Calu3 (cell line): ENCODE measurements around the gene DRD2. TPM values are rescaled to one million over a fixed set of nuclear protein-coding genes. Genes with fewer than 3 reads are reported as not detected.

Source experiments
- BruUV-seq: library from RNA; stranded (reverse); fragments of 400-500 nt; replicated peaks from 2 replicates; lab custom pipeline; 2021; lab: Mats Ljungman, UMichigan
- CTCF ChIA-PET: fragments of 300-600 bp; sonication (Branson Sonifier 250); formaldehyde crosslinking; loops from one replicate; lab custom pipeline; 2022; ENCODE audit warnings: antibody characterized with exemption; lab: Charles Lee
- DNase-seq: peaks from one replicate; pipeline ENCODE4 v3.0.0; 2022
- H3K27ac Mint-ChIP-seq: one replicate; pipeline ENCODE4 v1.8.0; 2022; ENCODE audit warnings: mixed read lengths; ENCODE audit not compliant: unreplicated experiment
- H3K27me3 Mint-ChIP-seq: one replicate; pipeline ENCODE4 v1.8.0; 2022; ENCODE audit warnings: mixed read lengths; ENCODE audit not compliant: unreplicated experiment
- H3K36me3 Mint-ChIP-seq: one replicate; pipeline ENCODE4 v1.8.0; 2022; ENCODE audit warnings: mild to moderate bottlenecking, moderate library complexity, mixed read lengths; ENCODE audit not compliant: insufficient read depth, unreplicated experiment
- H3K4me1 Mint-ChIP-seq: one replicate; pipeline ENCODE4 v1.8.0; 2022; ENCODE audit warnings: mild to moderate bottlenecking, low read depth, mixed read lengths; ENCODE audit not compliant: unreplicated experiment
- H3K4me3 Mint-ChIP-seq: one replicate; pipeline ENCODE4 v1.8.0; 2022; ENCODE audit warnings: mild to moderate bottlenecking, low read depth, moderate library complexity, mixed read lengths; ENCODE audit not compliant: unreplicated experiment
- H3K9me3 Mint-ChIP-seq: one replicate; pipeline ENCODE4 v1.8.0; 2022; ENCODE audit warnings: low read depth, mixed read lengths; ENCODE audit not compliant: unreplicated experiment
- intact Hi-C: fragments of 100-400 bp; cut with micrococcal nuclease; formaldehyde crosslinking; loops from one replicate; pipeline ENCODE4 v1.10.0; 2022; ENCODE audit not compliant: unreplicated experiment
- total RNA-seq: library from RNA; stranded (reverse); gene quantifications from 2 replicates; pipeline ENCODE4 v1.2.3, GENCODE V29; 2022
- TF ChIP-seq, protein P1 (sequence below): fragments of 200-600 bp; IDR thresholded peaks from one replicate; pipeline ENCODE4 v1.8.0; 2022; ENCODE audit warnings: antibody characterized with exemption; ENCODE audit not compliant: unreplicated experiment

Gene DRD2
- total RNA-seq, 1 experiment from 2014 or later: 0.45 TPM

DNA sequence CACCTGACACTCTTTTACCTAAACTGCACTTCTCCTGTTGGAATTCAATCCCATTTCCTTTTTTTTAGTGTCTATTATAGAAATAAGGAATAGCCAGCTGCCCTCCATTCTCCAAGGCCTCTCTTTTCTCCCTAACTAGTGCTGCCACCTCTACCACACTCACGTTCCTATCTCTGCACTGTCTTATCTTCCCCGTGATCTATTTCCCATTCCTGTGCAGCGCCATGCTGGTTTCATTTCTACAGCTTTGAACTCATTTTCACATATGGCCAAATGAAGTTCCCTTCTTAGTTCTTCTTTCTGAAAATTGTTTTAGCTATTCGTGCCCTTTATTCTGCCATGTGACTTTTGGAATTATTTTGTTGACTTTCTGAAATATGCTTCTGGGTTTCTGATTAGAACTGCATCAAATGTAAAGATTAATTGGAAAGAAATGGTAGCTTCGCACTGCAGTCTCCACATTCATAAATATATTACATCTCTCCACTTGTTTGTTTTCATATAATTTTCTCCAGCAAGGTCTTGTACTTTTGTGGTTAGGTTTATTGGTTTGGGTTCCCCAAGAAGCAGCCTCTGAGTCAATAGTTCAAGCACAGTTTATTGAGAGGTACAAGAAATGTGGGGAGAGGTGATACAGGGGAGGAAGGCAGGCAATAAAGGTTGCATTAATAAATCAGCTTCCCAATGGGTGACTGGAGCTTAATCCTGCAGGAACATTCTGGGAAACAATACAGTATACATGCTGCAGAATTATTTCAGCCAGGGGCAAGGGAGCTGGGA, 43.7 kb upstream of the DRD2 start:
- no peaks in the 10 kb centered on the region for H3K9me3 Mint-ChIP-seq
- CTCF ChIA-PET: interaction anchor here (0.7 kb wide), 1 partner anchor 11 kb away, joined by 3 read pairs; no protein-coding TSS in a partner anchor
- H3K27me3 Mint-ChIP-seq: peaks cover 44% of the 10 kb centered on the region
- H3K36me3 Mint-ChIP-seq: no peaks in the 10 kb centered on the region
- intact Hi-C loops: no loop called here
- H3K27ac Mint-ChIP-seq: no peak overlapping the region
- TF ChIP-seq, protein P1, sequence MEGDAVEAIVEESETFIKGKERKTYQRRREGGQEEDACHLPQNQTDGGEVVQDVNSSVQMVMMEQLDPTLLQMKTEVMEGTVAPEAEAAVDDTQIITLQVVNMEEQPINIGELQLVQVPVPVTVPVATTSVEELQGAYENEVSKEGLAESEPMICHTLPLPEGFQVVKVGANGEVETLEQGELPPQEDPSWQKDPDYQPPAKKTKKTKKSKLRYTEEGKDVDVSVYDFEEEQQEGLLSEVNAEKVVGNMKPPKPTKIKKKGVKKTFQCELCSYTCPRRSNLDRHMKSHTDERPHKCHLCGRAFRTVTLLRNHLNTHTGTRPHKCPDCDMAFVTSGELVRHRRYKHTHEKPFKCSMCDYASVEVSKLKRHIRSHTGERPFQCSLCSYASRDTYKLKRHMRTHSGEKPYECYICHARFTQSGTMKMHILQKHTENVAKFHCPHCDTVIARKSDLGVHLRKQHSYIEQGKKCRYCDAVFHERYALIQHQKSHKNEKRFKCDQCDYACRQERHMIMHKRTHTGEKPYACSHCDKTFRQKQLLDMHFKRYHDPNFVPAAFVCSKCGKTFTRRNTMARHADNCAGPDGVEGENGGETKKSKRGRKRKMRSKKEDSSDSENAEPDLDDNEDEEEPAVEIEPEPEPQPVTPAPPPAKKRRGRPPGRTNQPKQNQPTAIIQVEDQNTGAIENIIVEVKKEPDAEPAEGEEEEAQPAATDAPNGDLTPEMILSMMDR: no peak
- no peak overlapping the region for H3K4me3 Mint-ChIP-seq
- BruUV-seq: no TSS peak
- H3K4me1 Mint-ChIP-seq: no peaks in the 10 kb centered on the region
- DNase-seq: no peak

DNA sequence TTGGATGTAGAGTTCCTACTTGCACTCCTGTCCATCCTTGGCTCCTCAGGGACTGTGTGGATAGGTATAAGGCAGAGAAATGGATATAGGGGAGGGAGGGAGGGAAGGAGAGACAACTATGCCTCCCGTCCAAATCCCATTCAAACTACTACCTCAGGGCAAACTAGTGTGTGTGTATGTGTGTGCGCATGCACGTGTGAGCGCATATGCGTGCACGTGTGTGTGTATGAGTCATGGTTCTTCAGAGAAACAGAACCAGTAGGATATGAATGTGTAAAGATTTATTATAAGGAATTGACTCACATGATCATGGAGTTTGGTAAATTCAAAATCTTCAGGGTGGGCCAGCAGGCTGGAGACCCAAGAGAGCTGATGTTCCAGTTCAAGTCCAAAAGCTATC, 42.2 kb upstream of the DRD2 start:
- DNase-seq: no peak
- intact Hi-C loops: no loop called here
- H3K27ac Mint-ChIP-seq: no peak overlapping the region
- no TSS peak for BruUV-seq
- TF ChIP-seq, protein P1: no peak
- H3K4me3 Mint-ChIP-seq: no peak overlapping the region
- H3K36me3 Mint-ChIP-seq: no peaks in the 10 kb centered on the region
- no peaks in the 10 kb centered on the region for H3K4me1 Mint-ChIP-seq
- H3K27me3 Mint-ChIP-seq: peaks cover 40% of the 10 kb centered on the region
- H3K9me3 Mint-ChIP-seq: no peaks in the 10 kb centered on the region
- CTCF ChIA-PET: no interaction called here

DNA sequence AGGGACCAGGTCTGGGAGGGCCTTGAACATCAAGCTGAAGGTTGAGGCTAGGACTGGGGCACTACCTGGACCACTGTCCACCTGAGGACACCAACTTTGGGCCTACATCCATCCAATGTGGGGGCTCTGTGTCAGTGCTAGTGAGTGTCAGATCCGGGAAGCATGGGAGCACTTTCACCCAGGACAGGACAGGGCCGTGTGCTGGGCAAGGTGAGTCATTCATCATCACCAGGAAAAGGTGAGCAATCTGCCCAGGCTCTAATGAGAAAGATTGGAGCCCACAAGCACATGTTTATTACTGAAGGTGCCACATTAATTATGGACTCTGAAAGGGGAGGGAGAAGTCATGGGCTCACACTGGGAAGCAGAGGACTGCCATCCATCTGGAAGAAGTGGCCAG, 39.7 kb upstream of the DRD2 start:
- CTCF ChIA-PET: no interaction called here
- Mint-ChIP-seq H3K27ac (no peak overlapping the region), H3K36me3 (no peaks in the 10 kb centered on the region), H3K4me3 (no peak overlapping the region), H3K4me1 (no peaks in the 10 kb centered on the region), H3K9me3 (no peaks in the 10 kb centered on the region), H3K27me3 (peaks cover 16% of the 10 kb centered on the region)
- no peak for DNase-seq
- TF ChIP-seq, protein P1: no peak
- intact Hi-C loops: no loop called here
- no TSS peak for BruUV-seq

DNA sequence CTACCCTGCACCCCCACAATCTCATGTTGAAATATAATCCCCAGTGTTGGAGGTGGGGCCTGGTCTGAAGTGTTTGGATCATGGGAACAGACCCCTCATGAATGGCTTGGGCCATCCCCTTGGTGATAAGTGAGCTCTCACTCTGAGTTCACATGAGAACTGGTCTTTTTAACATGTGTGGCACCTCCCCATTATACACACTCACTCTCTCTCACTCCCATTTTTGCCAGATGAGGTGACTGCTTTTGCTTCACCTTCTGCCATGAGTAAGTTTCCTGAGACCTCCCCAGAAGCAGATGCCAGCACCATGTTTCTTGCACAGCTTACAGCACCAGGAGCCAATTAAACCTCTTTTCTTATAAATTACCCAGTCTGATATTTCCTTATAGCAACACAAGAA, 32.1 kb upstream of the DRD2 start:
- DNase-seq: no peak
- H3K27me3 Mint-ChIP-seq: no peaks in the 10 kb centered on the region
- intact Hi-C loops: no loop called here
- BruUV-seq: no TSS peak
- no peaks in the 10 kb centered on the region for H3K9me3 Mint-ChIP-seq
- TF ChIP-seq, protein P1: no peak
- H3K27ac Mint-ChIP-seq: peak overlapping the region; percentile 35
- CTCF ChIA-PET: no interaction called here
- peaks cover 22% of the 10 kb centered on the region for H3K4me1 Mint-ChIP-seq
- no peak overlapping the region for H3K4me3 Mint-ChIP-seq
- H3K36me3 Mint-ChIP-seq: peaks cover 6% of the 10 kb centered on the region
